ENCODE measurements around the gene CABP2.
"Not testable (repeated sequence)": the region's sequence is repeated elsewhere in the genome, so short reads cannot be mapped to it uniquely, and the experiment has no call there.

The CABP2 gene

DNA sequence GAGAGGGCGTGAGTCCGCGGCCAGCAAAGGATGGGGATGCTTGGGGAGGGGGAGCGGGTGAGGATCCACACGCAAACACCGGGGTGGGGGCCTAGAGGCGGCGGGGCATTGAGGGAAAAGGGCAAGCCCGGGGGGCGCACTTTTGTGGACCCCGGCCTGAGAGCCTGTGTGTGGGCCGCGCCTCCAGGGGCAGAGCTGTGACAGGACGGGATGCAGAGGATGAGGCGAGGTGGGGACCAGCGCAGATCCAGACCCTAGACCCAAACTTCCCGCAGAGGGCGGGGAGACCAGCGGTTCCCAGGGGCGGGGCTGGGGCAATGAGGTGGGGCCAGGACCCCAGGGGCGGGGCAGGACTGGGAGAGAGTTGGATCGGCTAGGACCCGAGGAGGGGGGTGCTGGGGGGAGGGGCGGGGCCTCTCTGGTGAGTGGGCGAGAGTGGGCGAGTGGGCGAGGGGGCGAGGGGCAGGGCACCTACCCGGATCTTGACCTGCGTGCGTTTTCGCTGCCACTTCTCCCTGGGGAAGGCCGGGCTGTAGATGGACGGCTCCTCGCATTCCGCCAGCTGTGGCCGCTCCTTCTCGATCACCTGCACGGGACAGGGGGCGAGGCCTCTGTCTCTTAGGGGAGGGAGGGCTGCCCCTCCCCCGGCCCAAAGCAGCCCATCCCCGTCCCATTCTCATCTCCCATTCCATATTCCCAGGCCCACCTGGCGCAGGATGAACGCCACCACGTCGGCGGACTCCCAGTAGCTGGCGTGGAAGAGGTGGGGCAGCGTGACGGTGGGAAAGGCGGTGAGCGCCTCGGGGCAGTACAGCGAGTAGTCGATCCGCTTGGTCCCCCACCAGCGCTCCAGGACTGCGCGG, 28.6 kb downstream of the CABP2 start:
- no peak for DNase-seq

DNA sequence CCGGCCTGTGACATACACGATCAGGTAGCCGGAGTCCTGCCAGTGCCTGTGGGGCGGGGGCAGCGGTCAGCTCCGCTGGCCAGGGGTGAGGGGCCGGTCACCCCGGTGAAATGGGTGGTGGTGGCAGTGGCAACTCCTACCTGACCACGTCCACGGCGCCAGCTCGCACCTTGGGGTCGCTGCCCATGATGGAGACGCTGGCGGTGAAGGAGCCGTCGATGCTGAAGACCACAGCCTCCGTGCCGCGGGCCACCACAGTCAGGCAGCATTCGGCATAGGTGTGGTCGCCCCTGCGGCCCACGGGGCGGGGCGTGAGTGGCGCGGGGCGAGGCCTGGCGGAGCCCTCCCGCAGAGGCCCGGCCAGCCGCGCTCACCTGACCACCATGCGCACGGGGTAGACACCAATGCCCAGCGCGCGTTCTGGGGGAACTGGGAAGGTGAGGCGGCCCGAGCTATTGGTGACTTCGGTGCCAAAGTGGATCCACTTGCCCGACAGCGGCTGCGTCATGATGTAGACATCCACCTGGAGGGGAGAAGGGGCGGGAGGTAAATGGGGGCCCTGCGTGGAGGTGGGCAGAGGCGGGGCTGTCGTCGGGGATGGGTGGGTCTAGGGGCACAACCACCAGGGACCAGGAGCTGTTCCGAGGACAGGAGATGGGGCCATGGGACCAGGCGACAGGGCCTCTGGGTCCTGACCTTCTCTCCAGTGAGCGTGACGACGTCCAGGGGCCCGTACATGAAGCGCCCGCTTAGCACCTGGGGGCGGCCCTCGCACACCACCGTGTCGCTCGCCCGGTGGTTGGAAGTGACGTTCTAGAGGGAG, 29.5 kb downstream of the CABP2 start:
- DNase-seq, result no peak

DNA sequence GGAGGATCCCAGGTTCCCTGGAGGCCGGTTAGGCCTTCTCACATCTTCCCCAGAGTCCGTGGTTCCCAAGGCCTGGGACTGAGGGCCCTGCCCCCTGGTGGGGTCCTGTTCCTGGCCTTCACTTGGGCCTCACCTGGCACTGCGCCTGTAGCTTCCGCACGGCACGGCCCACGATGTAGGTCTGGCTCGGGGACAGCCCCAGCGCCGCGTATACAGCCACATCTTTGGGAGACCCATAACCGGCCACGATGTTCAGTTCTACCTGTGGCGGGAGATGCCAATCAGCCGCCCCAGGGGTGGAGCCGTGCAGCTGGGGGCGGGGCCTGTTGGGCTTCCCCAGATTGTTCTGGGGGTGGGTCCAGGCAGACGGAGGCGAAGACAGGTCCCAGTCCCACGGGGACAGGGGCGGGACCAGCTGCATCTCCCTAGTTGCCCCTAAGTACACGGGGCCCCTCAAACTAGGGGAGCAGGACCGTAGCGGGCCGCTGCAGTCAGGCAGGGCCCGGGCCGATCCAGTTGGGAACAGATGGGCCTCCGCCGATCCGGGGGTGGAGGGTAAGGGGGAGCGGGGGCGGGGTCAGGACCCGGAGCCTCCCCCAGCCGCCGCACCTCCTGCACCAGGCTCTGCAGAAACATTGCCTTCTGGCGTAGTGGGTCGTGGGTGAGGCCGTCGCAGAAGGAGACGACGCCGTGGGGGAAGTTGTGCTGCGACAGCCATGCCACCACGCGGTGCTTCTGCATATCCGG, 30.3 kb downstream of the CABP2 start:
- no peak for DNase-seq

DNA sequence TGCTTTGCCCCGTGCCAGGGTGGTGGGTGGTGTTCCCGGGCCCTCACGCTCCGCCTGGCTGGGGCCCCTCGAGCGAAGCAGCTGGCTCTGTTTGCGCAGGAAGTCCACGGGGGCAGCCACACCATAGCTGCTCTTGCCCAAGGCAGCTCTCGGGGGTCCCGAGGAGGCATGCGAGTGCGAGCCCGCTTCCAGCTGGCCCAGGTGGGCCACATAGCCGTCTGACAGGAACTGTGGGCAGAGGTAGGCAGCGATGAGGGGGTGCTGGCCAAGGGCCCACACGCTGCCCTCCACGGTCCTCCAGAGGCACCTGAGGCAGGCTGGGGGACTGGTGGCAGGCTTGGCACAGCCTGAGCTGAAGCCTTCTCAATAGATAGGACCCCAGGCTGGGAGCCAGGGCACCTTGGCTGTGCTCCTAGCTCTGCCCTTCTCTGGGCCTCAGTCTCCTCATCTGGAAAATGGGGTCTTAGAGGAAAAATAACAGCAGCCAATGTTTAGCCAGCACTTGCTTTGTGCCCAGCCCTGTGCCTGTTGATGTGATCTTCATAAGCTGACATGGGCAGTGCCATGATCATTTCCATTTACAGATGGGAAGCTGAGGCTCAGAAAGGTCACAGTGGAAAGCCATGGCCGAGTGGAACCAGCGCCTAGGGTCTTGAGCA, 31.0 kb downstream of the CABP2 start:
- no peak for DNase-seq

DNA sequence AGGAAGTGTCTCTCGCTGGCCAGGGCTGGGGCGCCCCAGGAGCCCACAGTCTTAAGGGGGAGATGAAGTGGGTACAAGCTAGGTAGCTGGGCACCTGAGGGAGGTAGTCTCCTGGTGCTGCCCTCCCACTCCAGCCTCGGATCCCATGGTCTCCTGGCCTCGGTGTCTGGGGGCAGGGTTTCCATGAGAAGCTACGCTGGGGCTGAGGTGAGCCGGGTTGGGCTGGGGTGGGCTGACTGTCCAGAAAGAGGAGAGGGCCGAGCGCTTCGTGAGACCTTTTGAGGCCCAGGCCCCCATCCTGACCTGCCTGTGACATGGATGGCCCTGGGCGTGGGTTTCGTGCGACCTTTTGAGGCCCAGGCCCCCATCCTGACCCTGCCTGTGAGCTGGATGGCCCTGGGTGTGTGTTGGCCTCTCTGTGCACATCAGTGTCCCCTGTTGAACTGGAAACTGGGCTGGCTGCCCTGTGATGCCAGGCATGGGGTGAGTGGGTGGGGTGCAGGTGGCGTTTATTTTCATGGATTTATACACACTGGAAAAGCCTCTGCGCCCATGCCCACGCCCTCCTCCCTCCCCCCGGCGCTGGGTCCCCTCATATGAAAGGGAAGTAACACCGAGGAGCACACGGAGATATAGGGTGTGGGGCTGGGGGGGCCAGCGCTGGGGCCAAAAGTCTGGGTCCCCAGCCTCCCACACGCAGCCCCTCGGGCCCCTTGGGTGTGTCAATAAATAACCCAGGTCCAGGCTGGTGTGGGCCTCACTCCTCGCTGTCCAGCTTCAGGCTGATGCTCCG, 31.8 kb downstream of the CABP2 start:
- no peak for DNase-seq

DNA sequence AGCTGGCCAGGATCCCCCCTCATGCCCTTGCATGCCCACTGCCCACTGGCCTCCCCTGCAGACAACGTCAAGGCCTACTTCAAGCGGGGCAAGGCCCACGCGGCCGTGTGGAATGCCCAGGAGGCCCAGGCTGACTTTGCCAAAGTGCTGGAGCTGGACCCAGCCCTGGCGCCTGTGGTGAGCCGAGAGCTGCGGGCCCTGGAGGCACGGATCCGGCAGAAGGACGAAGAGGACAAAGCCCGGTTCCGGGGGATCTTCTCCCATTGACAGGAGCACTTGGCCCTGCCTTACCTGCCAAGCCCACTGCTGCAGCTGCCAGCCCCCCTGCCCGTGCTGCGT, 32.5 kb downstream of the CABP2 start:
- no peak for DNase-seq

DNA sequence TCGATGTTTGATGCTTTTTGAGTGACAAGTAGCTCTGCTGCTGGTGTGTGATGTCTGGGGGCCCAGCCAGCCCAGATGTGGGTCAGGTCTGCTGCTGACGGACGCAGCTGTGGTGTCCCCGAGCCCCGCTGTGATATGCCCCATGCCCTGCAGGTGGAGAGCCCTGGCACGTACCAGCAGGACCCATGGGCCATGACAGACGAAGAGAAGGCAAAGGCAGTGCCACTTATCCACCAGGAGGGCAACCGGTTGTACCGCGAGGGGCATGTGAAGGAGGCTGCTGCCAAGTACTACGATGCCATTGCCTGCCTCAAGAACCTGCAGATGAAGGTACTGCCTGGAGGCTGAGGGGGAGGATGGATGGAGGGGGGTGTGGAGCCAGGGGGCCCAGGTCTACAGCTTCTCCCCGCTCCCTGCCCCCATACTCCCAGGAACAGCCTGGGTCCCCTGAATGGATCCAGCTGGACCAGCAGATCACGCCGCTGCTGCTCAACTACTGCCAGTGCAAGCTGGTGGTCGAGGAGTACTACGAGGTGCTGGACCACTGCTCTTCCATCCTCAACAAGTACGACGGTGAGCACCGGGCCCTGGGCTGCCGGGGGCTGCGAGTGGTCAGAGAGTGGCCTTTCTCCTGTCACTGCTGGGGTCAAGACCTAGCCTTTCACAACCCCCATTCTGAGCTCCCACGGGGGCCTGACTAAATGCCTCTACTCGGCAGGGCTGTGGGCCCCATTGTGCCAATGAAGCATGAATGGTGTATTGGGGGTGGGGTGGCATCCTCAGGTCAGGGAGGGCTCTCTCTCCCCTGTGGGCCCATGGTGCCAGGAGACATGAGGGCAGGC, 33.1 kb downstream of the CABP2 start:
- DNase-seq, result no peak

DNA sequence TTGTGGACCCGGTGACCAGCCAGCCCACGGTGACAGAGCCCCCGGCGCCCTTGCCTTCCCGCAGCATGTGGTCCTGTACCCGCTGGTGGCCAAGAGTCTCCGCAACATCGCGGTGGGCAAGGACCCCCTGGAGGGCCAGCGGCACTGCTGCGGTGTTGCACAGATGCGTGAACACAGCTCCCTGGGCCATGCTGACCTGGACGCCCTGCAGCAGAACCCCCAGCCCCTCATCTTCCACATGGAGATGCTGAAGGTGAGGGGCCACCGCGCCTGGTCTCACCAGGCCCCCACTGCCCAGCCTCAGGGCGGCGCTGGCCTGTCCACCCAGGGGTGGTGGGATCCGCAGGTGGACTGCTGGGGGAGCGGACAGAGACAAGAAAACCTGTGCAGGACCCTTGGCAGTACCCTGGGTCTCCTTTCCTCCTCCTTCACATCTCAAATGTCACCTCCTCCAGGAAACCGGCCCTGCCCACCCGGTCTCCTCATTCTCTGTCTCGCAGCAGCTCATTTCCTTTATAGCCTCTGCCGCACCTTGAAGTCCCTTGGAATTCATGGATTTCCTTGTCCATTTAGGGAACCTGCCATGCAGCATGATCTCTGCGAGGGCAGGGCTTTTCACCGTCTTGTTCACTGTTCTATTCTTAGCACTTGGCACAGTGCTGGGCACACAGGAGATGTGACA, 33.9 kb downstream of the CABP2 start:
- no peak for DNase-seq

DNA sequence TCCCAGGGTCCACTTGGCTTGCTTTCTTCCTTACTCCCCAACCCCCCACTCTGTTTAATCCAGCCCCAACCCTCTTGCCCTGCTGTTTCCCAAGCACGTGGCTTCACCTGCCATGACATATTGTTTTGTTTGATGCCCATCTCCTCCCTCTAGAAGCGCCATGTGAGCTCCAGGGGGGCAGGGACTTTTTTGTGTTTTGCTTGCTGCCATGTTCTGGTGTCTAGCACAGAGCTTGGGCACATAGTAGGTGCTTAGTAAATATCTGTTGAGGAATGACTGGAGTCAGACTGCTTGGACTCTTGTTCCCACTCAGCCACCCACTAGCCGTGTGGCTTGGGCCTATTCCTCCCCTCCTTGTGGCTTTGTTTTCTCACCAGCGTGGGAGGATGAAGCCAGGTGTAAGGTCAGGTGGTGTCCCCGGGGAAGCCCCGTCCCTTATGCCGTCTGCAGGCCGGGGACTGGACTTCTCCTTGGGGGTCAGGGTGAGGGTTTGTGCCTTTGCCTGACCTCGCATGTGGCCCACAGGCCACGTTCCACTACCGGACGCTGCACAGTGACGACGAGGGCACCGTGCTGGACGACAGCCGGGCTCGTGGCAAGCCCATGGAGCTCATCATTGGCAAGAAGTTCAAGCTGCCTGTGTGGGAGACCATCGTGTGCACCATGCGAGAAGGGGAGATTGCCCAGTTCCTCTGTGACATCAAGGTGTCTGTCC, 36.6 kb downstream of the CABP2 start:
- peak in 1 of 5 donors; percentile 43 for DNase-seq

DNA sequence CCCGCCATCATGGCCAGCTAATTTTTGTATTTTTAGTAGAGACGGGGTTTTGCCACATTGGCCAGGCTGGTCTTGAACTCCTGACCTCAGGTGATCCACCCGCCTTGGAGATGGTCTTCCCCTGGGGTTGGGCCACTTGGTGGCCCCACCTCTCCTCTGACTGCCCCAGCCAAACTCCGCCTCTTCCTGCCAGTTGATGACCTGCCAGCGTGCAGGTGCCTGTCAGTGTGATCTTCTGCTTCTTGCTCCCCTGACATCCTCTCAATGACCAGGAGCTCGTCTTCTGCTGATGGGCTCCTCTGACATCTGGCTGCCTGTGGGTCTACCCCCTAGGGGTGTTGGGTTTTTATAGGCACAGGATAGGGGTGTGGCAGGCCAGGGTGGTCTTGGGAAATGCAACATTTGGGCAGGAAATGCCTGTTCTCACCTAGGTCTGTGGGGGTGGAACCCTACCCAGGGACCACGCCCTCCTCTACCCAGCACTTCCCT, 37.3 kb downstream of the CABP2 start:
- DNase-seq, result peak in 1 of 5 donors; percentile 86

DNA sequence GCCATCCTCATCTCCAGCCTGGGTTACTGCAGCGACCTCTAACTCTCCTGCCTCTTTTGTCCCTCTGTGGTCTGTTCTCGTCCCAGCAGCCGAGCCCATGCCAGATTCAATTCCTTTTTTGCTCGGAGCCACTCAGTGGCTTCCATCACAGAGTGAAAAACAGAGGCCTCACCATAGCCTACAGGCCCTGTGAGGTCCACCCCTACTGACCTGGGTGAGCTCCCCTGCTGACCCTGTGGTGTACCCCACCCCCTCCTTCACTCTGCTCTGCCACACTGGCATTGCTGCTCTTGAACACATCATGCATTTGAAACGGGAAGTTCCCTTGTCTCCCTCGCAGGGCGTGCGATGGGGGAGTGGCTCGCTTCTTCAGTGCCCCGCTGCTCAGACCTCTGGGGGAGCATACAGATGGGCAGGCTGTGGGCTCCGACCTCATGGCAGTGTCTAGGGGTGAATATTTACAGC, 38.4 kb downstream of the CABP2 start:
- DNase-seq, result peak in 4 of 5 donors; percentile 49 to 72 (median 52)

DNA sequence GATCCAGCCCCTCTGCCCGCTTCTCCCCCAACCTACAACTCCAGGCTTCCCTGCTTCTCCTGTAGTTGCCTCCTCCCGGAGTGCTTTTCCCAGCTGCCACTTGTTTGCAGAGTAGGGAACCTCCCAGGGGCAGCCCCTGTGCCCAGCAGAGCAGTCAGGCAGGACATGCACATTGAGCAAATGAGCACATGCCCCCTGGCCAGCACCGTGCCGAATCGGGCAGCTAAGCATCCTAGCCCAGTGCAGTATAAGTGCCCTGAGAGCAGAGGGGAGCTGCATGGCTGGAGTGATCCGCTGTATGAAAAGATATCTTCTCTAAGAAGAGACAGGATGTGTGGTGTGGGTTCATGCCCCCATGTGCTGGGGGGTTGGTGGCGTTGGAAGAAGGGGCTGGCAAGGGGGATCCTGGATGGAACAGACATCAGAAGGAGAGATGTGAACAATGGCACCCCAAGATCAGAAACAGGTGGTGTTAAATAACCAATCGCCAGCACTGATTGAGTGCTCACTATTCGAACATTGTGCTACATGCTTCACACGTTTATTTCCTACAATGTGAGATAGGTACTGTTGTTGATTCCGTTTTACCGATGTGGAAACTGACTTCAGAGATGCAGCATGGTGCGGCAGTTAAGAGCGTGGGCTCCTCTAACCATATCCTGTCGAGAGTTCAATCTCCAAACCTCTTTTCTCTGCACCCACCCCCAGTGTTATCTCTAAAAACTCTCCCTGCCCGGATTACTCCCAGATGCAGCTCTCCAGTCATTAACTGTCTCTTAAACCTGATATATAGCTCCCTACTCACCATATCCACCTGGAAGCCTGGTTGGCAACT, 39.2 kb downstream of the CABP2 start:
- peak in 3 of 5 donors; percentile 28 to 82 (median 49) for DNase-seq

DNA sequence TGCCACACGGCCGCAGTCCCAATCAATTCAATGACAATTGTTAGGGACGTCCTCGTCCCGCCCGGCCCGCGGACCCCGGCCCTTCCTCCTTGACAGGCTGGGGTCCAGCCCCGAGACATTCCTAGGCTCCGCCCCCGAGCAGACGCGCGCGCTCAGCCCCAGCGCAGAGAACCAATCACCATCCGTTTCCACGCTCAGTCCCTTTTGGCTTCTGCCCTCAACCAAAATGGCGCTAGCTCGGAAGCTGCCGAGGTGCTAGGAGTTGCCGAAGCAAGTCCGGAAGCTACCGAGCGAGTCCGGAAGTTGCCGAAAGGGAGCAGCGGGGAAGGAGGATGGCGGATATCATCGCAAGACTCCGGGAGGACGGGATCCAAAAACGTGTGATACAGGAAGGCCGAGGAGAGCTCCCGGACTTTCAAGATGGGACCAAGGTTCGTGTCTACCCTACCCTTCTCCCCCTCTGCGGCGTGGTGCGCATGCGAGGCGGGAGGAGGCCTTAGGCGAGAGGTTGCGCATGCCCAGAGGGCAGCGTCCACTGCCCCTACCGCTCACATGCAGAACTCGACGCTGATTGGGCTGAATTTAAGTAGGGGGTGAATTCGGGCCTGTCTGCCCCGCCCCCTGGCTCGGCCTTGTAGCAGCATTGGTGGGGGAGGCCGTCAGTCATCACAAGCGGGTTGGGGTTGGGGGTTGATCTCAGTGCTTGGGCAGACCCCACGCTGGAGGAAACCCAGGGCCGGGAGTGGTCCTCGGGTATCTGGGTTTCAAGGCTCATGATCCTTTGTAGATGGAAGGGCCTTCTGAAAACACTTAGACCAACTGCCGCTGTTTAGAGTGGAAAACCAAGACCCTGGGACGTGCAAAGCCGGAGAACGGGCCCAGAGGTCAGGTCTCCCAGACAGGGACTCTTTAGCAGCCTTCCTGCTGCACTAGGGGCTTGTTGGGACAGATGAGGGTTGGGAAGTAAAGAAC, 40.1 kb downstream of the CABP2 start, which contains the start of gene AIP:
Gene AIP, plus strand, starts transcription at position 200 of the 972 bp plus-strand sequence. Its CDS starts 133 bp downstream, at position 333.
- DNase-seq, result peak; percentile 90 to 99 (median 95)

DNA sequence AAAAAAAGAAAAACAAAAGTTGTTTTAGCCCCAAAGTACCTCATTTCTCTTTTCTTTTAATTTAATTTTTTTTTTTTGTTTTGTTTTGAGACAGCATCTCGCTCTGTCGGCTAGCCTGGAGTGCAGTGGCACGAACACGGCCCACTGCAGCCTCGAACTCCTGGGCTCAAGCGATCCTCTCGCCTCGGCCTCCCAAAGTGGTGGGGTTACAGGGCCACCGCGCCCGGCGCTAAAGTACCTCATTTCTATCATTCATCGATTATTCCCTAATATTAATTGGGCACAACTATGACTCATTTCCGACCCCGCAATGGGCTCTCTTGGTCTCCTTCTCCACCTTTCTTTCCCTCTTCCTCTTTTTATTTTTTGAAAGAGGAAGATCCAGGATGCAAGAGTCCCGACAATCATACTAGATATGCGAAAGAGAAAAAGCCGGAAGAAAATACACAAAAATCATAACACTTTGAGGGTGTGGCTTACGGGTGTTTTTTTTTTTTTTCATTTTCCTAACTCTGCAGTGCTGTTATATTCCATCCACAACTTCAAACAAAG, 40.9 kb downstream of the CABP2 start:
- DNase-seq, result no peak

DNA sequence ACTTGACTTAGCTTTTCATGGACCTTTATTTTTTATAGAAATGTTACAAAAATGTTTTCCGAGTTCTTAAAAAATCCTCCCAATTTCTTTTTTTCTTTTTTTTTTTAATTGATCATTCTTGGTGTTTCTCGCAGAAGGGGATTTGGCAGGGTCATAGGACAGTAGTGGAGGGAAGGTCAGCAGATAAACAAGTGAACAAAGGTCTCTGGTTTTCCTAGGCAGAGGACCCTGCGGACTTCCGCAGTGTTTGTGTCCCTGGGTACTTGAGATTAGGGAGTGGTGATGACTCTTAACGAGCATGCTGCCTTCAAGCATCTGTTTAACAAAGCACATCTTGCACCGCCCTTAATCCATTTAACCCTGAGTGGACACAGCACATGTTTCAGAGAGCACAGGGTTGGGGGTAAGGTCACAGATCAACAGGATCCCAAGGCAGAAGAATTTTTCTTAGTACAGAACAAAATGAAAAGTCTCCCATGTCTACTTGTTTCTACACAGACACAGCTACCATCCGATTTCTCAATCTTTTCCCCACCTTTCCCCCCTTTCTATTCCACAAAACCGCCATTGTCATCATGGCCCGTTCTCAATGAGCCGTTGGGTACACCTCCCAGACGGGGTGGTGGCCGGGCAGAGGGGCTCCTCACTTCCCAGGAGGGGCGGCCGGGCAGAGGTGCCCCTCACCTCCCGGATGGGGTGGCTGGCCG, 45.7 kb downstream of the CABP2 start:
- DNase-seq, result not testable (repeated sequence)

DNA sequence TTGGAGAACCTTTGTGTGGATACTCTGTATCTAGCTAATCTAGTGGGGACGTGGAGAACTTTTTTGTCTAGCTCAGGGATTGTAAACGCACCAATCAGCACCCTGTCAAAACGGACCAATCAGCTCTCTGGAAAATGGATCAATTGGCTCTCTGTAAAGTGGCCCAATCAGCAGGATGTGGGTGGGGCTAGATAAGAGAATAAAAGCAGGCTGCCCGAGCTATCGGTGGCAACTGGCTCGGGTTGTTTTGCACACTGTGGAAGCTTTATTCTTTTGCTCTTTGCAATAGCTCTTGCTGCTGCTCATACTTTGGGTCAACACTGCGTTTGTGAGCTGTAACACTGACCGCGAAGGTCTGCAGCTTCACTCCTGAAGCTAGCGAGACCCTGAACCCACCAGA, 46.6 kb downstream of the CABP2 start:
- not testable (repeated sequence) for DNase-seq
